Activated CD8-positive, alpha-beta memory T cell treated with anti-CD3 and anti-CD28 coated beads, Interleukin-2, amount 10 ng/mL, durations not matched to agents 7 days and 5 days (primary cell): ENCODE measurements around the gene C18orf32. TPM values are rescaled to one million over a fixed set of nuclear protein-coding genes. Genes with fewer than 3 reads are reported as not detected.
A peak's percentile ranks its signal among the peaks of the same experiment; 100 is the strongest.
"Not testable (repeated sequence)": the region's sequence is repeated elsewhere in the genome, so short reads cannot be mapped to it uniquely, and the experiment has no call there.

ENCODE experiments used
- ATAC-seq: fragments of 150-1000 bp; cut with Tn5 transposase; one replicate; pipeline ENCODE4 v1.10.0; 2021; ENCODE audit warnings: moderate library complexity
- CTCF ChIA-PET: fragments of 350-600 bp; sonication (Branson Sonifier 250); formaldehyde crosslinking; loops from one replicate; lab custom pipeline; 2021; ENCODE audit warnings: antibody characterized with exemption; lab: Charles Lee
- DNase-seq: peaks from one replicate; pipeline ENCODE4 v3.0.0-alpha.2; 2020
- H3K27ac Mint-ChIP-seq: one replicate; pipeline ENCODE4 v1.8.0; 2021; ENCODE audit warnings: mild to moderate bottlenecking, mixed read lengths
- H3K27me3 Mint-ChIP-seq: one replicate; pipeline ENCODE4 v1.8.0; 2021; ENCODE audit warnings: mixed read lengths
- H3K36me3 Mint-ChIP-seq: one replicate; pipeline ENCODE4 v1.8.0; 2021; ENCODE audit warnings: mild to moderate bottlenecking, mixed read lengths
- H3K4me1 Mint-ChIP-seq: one replicate; pipeline ENCODE4 v1.8.0; 2021; ENCODE audit warnings: mixed read lengths
- H3K4me3 Mint-ChIP-seq: one replicate; pipeline ENCODE4 v1.8.0; 2021; ENCODE audit warnings: mild to moderate bottlenecking, moderate library complexity, mixed read lengths
- H3K9me3 Mint-ChIP-seq: one replicate; pipeline ENCODE4 v1.8.0; 2022; ENCODE audit warnings: low read depth, mixed read lengths
- total RNA-seq, 2 experiments: library from RNA; stranded (reverse); gene quantifications; one replicate each; pipeline ENCODE4 v1.2.3, GENCODE V29; 2021

C18orf32 gene
- total RNA-seq, 2 experiments from 2014 or later: 15.2 to 22.3 TPM

DNA sequence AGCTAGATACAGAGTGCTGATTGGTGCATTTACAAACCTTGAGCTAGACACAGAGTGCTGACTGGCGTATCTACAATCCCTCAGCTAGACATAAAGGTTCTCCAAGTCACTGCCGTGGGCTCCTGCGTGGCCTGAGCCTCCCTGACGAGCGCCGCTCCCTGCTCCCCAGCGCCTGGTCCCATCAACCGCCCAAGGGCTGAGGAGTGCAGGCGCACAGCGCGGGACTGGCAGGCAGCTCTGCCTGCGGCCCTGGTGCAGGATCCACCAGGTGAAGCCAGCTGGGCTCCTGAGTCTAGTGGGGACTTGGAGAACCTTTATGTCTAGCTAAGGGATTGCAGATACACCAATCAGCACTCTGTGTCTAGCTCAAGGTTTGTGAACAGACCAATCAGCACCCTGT lies 34.5 kb downstream of the C18orf32 start:
- not testable (repeated sequence) for ATAC-seq, DNase-seq, H3K4me3 Mint-ChIP-seq, H3K27ac Mint-ChIP-seq, H3K9me3 Mint-ChIP-seq, H3K27me3 Mint-ChIP-seq
- CTCF ChIA-PET: interaction anchor here (0.6 kb wide), 1 partner anchor 13 kb away, joined by 3 read pairs; no protein-coding TSS in a partner anchor
- Mint-ChIP-seq H3K36me3 (peaks cover 51% of the 10 kb centered on the region), H3K4me1 (peaks cover 14% of the 10 kb centered on the region)

GRCh38 chr18:49447810-49448745 lies 39.0 kb downstream of the C18orf32 start:
- Mint-ChIP-seq H3K4me3 (no peak overlapping the region), H3K9me3 (peaks cover 3% of the 10 kb centered on the region), H3K27me3 (no peaks in the 10 kb centered on the region), H3K36me3 (peaks cover 43% of the 10 kb centered on the region), H3K4me1 (no peaks in the 10 kb centered on the region), H3K27ac (no peak overlapping the region)
- CTCF ChIA-PET: interaction anchor here (1.1 to 2.2 kb wide), 3 partner anchors 11 to 13 kb away, joined by 4 to 7 read pairs (median 4); partner anchors contain the start of gene DYM
- ATAC-seq: no peak
- peak; percentile 52 for DNase-seq

DNA sequence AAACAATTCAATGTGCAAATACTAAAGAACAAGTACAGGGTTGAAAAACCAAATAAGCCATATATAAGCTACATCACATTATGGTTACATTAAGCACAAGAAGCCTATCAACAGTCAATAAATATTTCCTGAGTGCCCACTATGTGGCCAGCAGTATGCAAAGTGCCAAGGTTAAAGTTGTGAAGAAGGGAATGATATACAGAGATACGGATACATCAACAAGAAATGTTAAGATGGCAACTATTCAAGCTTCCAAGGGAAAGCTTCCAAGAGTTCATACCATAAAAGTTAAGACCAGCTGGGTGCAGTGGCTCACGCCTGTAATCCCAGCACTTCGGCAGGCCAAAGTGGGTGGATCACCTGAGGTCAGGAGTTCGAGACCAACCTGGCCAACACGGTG lies 40.6 kb downstream of the C18orf32 start:
- H3K9me3 Mint-ChIP-seq: peaks cover 3% of the 10 kb centered on the region
- H3K4me3 Mint-ChIP-seq: no peak overlapping the region
- H3K36me3 Mint-ChIP-seq: peaks cover 29% of the 10 kb centered on the region
- CTCF ChIA-PET: interaction anchor here (0.9 to 2.2 kb wide), 4 partner anchors 10 to 22 kb away, joined by 3 to 7 read pairs (median 4); no protein-coding TSS in a partner anchor
- DNase-seq (no peak), ATAC-seq (no peak)
- H3K27me3 Mint-ChIP-seq: no peaks in the 10 kb centered on the region
- H3K27ac Mint-ChIP-seq: no peak overlapping the region
- H3K4me1 Mint-ChIP-seq: peaks cover 10% of the 10 kb centered on the region

DNA sequence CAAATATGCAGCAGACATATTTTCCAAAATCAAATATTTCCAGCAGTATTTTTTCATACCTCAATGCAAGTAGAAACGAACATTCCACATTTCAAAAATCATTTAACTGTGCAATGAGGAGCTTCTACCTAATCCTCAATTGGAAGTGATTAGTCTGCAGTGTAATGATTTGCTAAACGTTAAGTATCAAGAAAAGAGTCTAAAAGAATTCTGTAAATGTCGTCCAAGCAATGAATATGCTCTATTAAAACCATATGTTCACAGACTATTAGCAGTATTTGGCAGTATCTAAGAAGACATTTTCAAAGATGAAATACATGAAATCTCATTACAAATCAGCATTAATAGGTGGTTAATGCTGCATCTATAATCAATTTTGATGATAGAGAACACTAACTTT lies 42.5 kb downstream of the C18orf32 start:
- no peak overlapping the region for H3K4me3 Mint-ChIP-seq
- DNase-seq: no peak
- peaks cover 22% of the 10 kb centered on the region for H3K36me3 Mint-ChIP-seq
- H3K27me3 Mint-ChIP-seq: no peaks in the 10 kb centered on the region
- ATAC-seq: no peak
- H3K27ac Mint-ChIP-seq: no peak overlapping the region
- CTCF ChIA-PET: interaction anchor here (1.5 kb wide), 1 partner anchor 769 kb away, joined by 3 read pairs; no protein-coding TSS in a partner anchor
- H3K9me3 Mint-ChIP-seq: peaks cover 3% of the 10 kb centered on the region
- H3K4me1 Mint-ChIP-seq: peaks cover 13% of the 10 kb centered on the region

DNA sequence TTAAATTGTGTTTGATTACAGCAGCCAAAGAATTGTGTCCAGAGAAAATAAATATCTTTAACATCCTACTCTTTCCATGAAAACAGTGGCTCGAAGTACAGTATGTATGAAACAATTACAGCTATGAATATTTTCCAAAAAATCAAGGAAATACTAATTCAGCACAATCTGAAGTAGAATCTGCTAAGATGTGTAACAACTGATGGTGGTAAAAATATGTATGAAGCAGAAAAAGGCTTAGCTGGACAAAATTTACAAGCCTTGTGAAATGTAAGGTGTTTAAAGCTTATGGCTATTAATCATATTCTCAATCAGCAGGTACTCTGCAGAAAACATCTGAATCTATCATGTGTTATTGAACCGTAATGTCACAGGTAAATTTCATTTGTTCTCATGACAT lies 43.2 kb downstream of the C18orf32 start:
- Mint-ChIP-seq H3K9me3 (peaks cover under 1% of the 10 kb centered on the region), H3K27me3 (no peaks in the 10 kb centered on the region), H3K4me1 (peaks cover 13% of the 10 kb centered on the region), H3K36me3 (peaks cover 18% of the 10 kb centered on the region), H3K27ac (no peak overlapping the region), H3K4me3 (no peak overlapping the region)
- DNase-seq (no peak), ATAC-seq (no peak)
- CTCF ChIA-PET: interaction anchor here (1.5 kb wide), 1 partner anchor 768 kb away, joined by 3 read pairs; no protein-coding TSS in a partner anchor

GRCh38 chr18:49441338-49441938 lies 45.6 kb downstream of the C18orf32 start:
- CTCF ChIA-PET: no interaction called here
- no peak overlapping the region for H3K27ac Mint-ChIP-seq
- peaks cover 13% of the 10 kb centered on the region for H3K4me1 Mint-ChIP-seq
- DNase-seq: no peak
- ATAC-seq: no peak
- H3K4me3 Mint-ChIP-seq: no peak overlapping the region
- peaks cover 7% of the 10 kb centered on the region for H3K36me3 Mint-ChIP-seq
- H3K9me3 Mint-ChIP-seq: no peaks in the 10 kb centered on the region
- no peaks in the 10 kb centered on the region for H3K27me3 Mint-ChIP-seq

GRCh38 chr18:49435170-49435569 lies 51.9 kb downstream of the C18orf32 start:
- no peaks in the 10 kb centered on the region for H3K9me3 Mint-ChIP-seq
- H3K4me1 Mint-ChIP-seq: no peaks in the 10 kb centered on the region
- H3K27ac Mint-ChIP-seq: no peak overlapping the region
- CTCF ChIA-PET: interaction anchor here (2.0 kb wide), 1 partner anchor 12 kb away, joined by 7 read pairs; no protein-coding TSS in a partner anchor
- no peaks in the 10 kb centered on the region for H3K27me3 Mint-ChIP-seq
- no peak for ATAC-seq
- no peaks in the 10 kb centered on the region for H3K36me3 Mint-ChIP-seq
- no peak overlapping the region for H3K4me3 Mint-ChIP-seq
- no peak for DNase-seq

GRCh38 chr18:49432602-49433001 lies 54.4 kb downstream of the C18orf32 start:
- no peak for ATAC-seq
- no peak overlapping the region for H3K4me3 Mint-ChIP-seq

DNA sequence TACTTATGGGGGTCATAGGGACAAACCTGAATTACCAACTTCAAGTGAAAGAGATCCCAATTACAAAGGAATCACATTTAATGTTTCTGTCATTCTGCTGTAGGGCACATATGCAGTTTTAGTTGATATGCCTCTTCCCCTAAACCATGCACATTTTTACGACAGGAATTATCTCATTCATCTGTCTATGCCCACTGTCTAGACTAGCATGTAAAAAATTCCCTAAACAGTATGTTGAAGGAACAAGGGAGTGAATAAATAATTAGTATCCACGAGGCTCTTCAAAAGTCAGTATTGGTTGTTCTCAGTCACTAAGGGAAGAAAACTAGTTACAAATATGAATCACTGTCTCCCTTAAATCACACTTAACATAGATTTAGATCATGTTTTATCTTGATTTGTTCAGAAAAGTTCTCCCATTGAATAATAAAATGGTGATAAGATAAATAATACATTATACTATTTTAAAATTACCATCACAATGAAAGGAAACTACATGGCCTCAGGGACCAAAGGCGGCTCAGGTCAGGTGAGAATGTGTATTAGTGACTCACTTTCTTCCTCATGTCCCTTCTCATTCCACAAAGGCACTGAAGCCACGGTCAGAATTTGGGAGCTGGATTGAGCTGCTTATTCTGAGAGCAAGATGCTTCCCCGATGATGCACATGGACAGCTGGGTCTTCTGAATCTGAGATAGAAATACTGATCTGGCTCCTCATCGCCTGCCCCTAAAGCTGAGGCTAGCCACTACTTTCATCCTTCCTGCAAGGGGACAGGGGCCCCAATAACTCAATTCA lies 55.7 kb downstream of the C18orf32 start:
- CTCF ChIA-PET: no interaction called here
- no peak overlapping the region for H3K4me3 Mint-ChIP-seq
- H3K9me3 Mint-ChIP-seq: no peaks in the 10 kb centered on the region
- no peak for ATAC-seq
- H3K27me3 Mint-ChIP-seq: no peaks in the 10 kb centered on the region
- no peaks in the 10 kb centered on the region for H3K4me1 Mint-ChIP-seq
- peaks cover 19% of the 10 kb centered on the region for H3K36me3 Mint-ChIP-seq
- no peak overlapping the region for H3K27ac Mint-ChIP-seq
- no peak for DNase-seq

More at GRCh38 chr18:49432602-49433001, 54.4 kb downstream of the C18orf32 start:
- no peak for DNase-seq
- H3K36me3 Mint-ChIP-seq: peaks cover 13% of the 10 kb centered on the region
- H3K9me3 Mint-ChIP-seq: no peaks in the 10 kb centered on the region
- H3K27me3 Mint-ChIP-seq: no peaks in the 10 kb centered on the region
- H3K27ac Mint-ChIP-seq: no peak overlapping the region
- no peaks in the 10 kb centered on the region for H3K4me1 Mint-ChIP-seq
- CTCF ChIA-PET: interaction anchor here (0.7 kb wide), 2 partner anchors 25 to 653 kb away, joined by 3 read pairs; no protein-coding TSS in a partner anchor

Other genes starting within 250 kb of the C18orf32 start
- gene DYM, start 26.6 kb downstream of the C18orf32 start, total RNA-seq: 10 to 100 TPM; 65.8 to 78.3 TPM
- gene RPL17, start 5.2 kb upstream of the C18orf32 start, total RNA-seq: 1,000 to 10,000 TPM; 1,233 to 1,399 TPM
- under 1 TPM in 1 of 2 experiments, not detected in 1; 0.16 TPM for gene LIPG, start 74.8 kb upstream of the C18orf32 start, total RNA-seq